D721Med (cell line): ENCODE measurements around the gene CTPS1.

Experiments
- DNase-seq: peaks from one replicate; pipeline ENCODE4 v3.0.0; 2011; ENCODE audit warnings: low spot score; ENCODE audit not compliant: insufficient read length
- FAIRE-seq: peaks from 2 replicates; lab custom pipeline; 2011; peaks lifted over from hg19 to GRCh38; lab: Jason Lieb, UNC
- TF ChIP-seq, protein P1 (sequence below): IDR thresholded peaks from 2 replicates; pipeline ENCODE4 v1.5.1; 2012; ENCODE audit warnings: mild to moderate bottlenecking, control low read depth; ENCODE audit not compliant: insufficient read depth; ENCODE audit errors: missing control alignments

Gene CTPS1

DNA sequence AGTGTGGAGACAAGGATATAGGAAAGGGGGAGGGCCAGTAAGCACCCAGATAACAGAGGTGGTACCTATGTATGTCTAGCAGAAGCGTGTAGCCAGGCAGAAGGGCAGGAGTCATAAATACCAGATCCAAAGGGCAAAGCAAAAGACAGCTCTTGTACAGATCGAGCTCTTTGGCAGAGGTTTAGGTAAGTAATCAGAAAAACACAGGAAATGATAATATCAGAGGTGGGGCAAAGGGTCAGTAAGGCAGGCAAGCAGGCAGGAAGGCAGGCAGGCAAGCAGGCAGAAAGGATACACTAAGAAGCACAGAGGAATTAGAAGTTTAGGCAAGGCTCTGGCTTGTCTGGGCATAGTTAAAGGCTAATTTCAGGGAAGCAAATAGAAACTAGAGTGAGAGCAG, 64.7 kb downstream of the CTPS1 start:
- TF ChIP-seq, protein P1, sequence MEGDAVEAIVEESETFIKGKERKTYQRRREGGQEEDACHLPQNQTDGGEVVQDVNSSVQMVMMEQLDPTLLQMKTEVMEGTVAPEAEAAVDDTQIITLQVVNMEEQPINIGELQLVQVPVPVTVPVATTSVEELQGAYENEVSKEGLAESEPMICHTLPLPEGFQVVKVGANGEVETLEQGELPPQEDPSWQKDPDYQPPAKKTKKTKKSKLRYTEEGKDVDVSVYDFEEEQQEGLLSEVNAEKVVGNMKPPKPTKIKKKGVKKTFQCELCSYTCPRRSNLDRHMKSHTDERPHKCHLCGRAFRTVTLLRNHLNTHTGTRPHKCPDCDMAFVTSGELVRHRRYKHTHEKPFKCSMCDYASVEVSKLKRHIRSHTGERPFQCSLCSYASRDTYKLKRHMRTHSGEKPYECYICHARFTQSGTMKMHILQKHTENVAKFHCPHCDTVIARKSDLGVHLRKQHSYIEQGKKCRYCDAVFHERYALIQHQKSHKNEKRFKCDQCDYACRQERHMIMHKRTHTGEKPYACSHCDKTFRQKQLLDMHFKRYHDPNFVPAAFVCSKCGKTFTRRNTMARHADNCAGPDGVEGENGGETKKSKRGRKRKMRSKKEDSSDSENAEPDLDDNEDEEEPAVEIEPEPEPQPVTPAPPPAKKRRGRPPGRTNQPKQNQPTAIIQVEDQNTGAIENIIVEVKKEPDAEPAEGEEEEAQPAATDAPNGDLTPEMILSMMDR: no peak
- no peak for FAIRE-seq
- DNase-seq: no peak

DNA sequence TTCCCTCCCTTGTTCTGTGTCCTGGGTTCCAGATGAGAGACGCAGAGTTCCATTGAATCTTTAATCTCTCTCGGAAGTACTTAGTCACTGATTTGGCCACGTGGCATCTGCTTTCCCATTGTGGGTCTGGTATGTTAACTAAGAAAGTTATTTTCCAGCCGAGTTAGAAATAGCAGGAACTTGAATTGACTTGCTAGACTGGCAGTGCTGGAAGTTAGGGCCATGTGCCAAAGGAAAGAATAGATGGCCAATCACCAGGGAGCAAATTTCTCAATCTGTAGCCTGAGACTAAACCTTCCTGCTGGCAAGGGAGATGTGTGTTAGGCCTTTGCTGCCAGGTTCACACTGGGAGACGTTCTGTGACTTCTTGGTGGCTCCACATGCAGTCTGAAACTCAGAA, 66.2 kb downstream of the CTPS1 start:
- TF ChIP-seq, protein P1: no peak
- FAIRE-seq (no peak), DNase-seq (no peak)

DNA sequence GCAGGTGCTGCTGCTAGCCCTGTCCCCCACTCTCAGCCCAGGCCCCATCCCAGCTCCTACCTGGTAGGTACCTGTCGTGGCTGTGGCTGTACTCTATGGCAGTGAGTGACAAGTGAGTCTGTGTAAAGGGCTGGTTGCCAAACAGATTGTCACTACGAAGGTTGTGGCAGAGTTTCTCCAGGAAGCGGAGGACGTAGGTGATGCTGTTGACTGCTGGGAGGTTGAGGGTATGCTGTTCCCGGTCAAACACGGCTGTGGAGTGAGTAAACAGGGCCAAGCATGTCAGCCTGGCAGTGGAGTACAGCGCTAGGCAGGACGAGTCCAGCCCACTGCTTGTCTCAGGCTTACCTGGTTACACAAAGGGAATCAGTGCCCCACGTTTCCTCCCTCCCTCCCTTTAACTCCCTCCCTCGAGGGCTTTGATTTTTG, 66.9 kb downstream of the CTPS1 start:
- DNase-seq (no peak), FAIRE-seq (no peak)
- TF ChIP-seq, protein P1: no peak

DNA sequence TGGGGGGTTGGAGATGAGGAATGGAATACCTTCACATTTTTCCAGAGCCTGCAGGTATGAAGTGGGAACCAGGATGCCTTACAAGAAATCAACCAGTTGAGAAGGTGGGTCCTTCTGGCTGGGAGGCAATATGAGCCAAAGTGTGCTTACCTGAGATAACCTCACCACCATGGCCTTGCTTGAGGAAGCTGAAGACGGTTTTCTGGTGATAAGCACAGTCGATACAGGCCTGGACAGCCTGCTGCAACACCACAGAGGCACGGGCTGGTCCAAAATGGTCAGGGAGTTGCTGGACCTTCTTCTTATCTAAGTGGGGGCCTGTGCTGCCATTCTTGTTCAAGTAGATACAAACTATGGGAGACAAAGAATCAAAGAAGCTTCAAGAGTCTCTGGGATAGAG, 69.0 kb downstream of the CTPS1 start:
- DNase-seq (no peak), FAIRE-seq (no peak)
- TF ChIP-seq, protein P1: no peak

DNA sequence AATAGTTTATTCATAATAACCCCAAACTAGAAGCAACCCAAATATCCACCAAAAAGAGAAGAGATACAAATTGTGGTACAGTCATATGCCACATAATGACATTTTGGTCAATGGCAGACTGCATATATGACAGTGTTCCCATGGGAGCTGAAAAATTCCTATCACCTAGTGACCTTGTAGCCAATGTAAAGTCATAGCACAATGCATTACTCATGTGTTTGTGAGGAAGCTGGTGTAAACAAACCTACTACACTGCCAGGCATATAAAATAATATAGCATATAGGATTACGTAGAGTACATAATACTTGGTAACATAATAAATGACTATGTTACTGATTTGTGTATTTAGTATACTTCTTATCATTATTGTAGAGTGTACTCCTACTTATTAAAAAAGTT, 71.5 kb downstream of the CTPS1 start:
- DNase-seq (no peak), FAIRE-seq (no peak)
- TF ChIP-seq, protein P1: no peak

DNA sequence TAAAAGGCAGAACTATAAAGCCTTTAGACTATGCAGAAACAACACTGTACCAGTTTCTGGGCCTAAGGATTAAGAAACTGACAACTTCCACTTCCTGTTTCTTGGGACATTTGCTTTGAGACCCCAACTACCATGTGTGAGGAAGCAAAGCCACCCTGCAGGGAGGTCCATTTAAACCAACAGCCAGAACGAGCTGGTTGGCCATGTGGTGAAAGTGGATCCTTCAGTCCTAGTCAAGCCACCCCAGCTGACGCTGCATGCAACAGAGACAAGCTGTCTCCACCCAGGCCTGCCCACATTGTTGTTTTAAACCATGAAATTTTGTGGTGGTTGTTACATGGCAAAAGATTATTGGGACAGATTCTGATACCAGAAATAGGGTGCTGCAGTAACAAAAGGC, 73.8 kb downstream of the CTPS1 start:
- TF ChIP-seq, protein P1: no peak
- DNase-seq (no peak), FAIRE-seq (no peak)

DNA sequence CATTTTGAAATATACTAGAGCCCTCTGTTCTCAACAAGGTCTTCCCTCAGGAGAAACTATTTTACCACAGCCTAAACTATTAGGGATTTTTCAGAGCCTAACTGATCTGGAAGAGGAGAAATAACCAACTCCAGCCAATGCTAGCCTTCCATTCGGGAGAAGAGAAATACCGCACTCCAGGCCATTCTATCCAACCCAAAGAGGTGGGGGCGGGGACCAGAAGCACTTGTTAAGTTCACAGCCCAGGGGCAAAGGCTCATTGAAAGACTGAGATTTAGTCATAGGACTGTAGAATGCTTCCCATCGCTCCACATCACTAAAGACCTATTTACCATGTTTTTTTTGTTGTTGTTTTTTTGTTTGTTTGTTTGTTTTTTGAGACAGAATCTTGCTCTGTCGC, 77.4 kb downstream of the CTPS1 start:
- no peak for FAIRE-seq
- TF ChIP-seq, protein P1: no peak
- no peak for DNase-seq
